ENCODE data around the gene MSMO1. TPM values are rescaled to one million over a fixed set of nuclear protein-coding genes. Genes with fewer than 3 reads are reported as not detected.

MSMO1 gene
- total RNA-seq, 1 donor from 2014 or later = 134 TPM

DNA sequence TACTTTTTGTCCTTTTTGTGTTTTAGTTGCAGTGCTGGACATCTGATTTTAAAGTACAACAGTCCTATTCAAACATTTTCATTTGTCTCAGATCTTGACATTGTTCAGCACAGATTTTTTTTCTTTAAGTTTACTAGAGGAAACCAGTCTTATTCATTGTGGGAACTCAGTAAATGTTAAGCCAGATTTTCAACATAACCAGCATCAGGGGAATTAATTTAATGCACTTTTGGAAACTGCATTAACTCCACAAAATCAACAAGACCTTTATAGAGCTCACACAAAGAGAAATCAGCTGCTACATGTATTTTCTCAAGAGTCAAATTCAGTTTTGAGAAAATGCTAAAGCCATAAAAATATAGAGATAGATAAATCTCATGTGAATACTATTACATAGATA, 61.3 kb downstream of the MSMO1 start:
- DNase-seq (ENCODE audit: low read depth in 2 of 2) = no peak

Other genes starting within 250 kb of the MSMO1 start
- gene TMEM192, start 214.8 kb upstream of the MSMO1 start, total RNA-seq = 6.8 and 12.0 TPM in 2 replicates
- gene KLHL2, start 120.1 kb upstream of the MSMO1 start, total RNA-seq = 23.0 and 26.3 TPM in 2 replicates
- gene CPE, start 51.3 kb downstream of the MSMO1 start, total RNA-seq = 0.26 and 0.89 TPM in 2 replicates